Measurements from ENCODE around the gene EFCAB6. TPM values are rescaled to one million over a fixed set of nuclear protein-coding genes. Genes with fewer than 3 reads are reported as not detected.

EFCAB6 gene
- total RNA-seq, 1 donor from 2014 or later = 3.6 TPM

- Histone ChIP-seq H3K4me3 (no peak overlapping the region), H3K27ac (no peak overlapping the region), H3K36me3 (no peaks in the 10 kb centered on the region), H3K9me3 (no peaks in the 10 kb centered on the region), H3K27me3 (no peaks in the 10 kb centered on the region), H3K4me1 (no peaks in the 10 kb centered on the region)
- peak; percentile 48 for DNase-seq
- TF ChIP-seq CTCF (IDR thresholded peaks at IDR 0.05) = no peak
- ATAC-seq = no peak
- intact Hi-C loops (cut with DNase I) = no loop called here
Observed at GRCh38 chr22:43845981-43846380, 33.9 kb upstream of the EFCAB6 start.

GRCh38 chr22:43844560-43845545 lies 32.7 kb upstream of the EFCAB6 start:
- H3K9me3 ChIP-seq = no peaks in the 10 kb centered on the region
- TF ChIP-seq CTCF (IDR thresholded peaks at IDR 0.05) = no peak
- no peak overlapping the region for H3K27ac ChIP-seq
- ATAC-seq = no peak
- no peaks in the 10 kb centered on the region for H3K36me3 ChIP-seq
- H3K27me3 ChIP-seq = no peaks in the 10 kb centered on the region
- intact Hi-C loops (cut with DNase I) = no loop called here
- no peaks in the 10 kb centered on the region for H3K4me1 ChIP-seq
- no peak overlapping the region for H3K4me3 ChIP-seq
- DNase-seq = no peak

- no peaks in the 10 kb centered on the region for H3K36me3 ChIP-seq
- no peak overlapping the region for H3K27ac ChIP-seq
- ATAC-seq (no peak), DNase-seq (no peak)
- no peak overlapping the region for H3K4me3 ChIP-seq
- no peaks in the 10 kb centered on the region for H3K27me3 ChIP-seq
- intact Hi-C loops (cut with DNase I) = no loop called here
- TF ChIP-seq CTCF (IDR thresholded peaks at IDR 0.05) = no peak
- H3K4me1 ChIP-seq = no peaks in the 10 kb centered on the region
- no peaks in the 10 kb centered on the region for H3K9me3 ChIP-seq
Observed at GRCh38 chr22:43843783-43844530, 31.9 kb upstream of the EFCAB6 start.

GRCh38 chr22:43841742-43842141 lies 29.6 kb upstream of the EFCAB6 start:
- intact Hi-C loops (cut with DNase I) = no loop called here
- no peak for DNase-seq
- no peak for TF ChIP-seq CTCF (IDR thresholded peaks at IDR 0.05)

GRCh38 chr22:43840851-43841250 lies 28.7 kb upstream of the EFCAB6 start:
- Histone ChIP-seq H3K4me3 (no peak overlapping the region), H3K27ac (no peak overlapping the region), H3K27me3 (no peaks in the 10 kb centered on the region), H3K9me3 (no peaks in the 10 kb centered on the region), H3K36me3 (no peaks in the 10 kb centered on the region), H3K4me1 (no peaks in the 10 kb centered on the region)
- TF ChIP-seq CTCF (IDR thresholded peaks at IDR 0.05) = no peak
- DNase-seq (no peak), ATAC-seq (no peak)
- intact Hi-C loops (cut with DNase I) = no loop called here

More at GRCh38 chr22:43841742-43842141, 29.6 kb upstream of the EFCAB6 start:
- no peak for ATAC-seq
- Histone ChIP-seq H3K27ac (no peak overlapping the region), H3K4me3 (no peak overlapping the region), H3K4me1 (no peaks in the 10 kb centered on the region), H3K27me3 (no peaks in the 10 kb centered on the region), H3K9me3 (no peaks in the 10 kb centered on the region), H3K36me3 (no peaks in the 10 kb centered on the region)

Data from upper lobe of right lung (tissue), 1 donor.